Liver (tissue), 3 donors: ENCODE measurements around the gene ALOX15.

ENCODE experiments used
- ATF3 ChIP-seq: IDR thresholded peaks from 2 replicates; pipeline ENCODE4 v1.6.1; 2016; ENCODE audit warnings: antibody characterized with exemption
- CTCF ChIP-seq: fragments of 150-350 bp; IDR thresholded peaks from 2 replicates; pipeline ENCODE4 v1.5.1; 2017; ENCODE audit warnings: improper control_type of control experiment, low read depth, low read length; ENCODE audit not compliant: missing input control
- EGR1 ChIP-seq, 2 donors: IDR thresholded peaks; 2 replicates each; pipeline ENCODE4 v1.6.1; 2016 to 2018; ENCODE audit warnings: antibody characterized with exemption in 2 of 2, low read depth in 2 of 2
- GABPA ChIP-seq, 2 donors: IDR thresholded peaks in 1 of 2; conservative IDR thresholded peaks in 1 of 2; 2 replicates each; pipeline ENCODE4 v1.6.1; 2016; ENCODE audit warnings: antibody characterized with exemption in 2 of 2, mild to moderate bottlenecking in 1 of 2, moderate library complexity in 1 of 2
- JUND ChIP-seq, 2 donors: IDR thresholded peaks; 2 replicates each; pipeline ENCODE4 v1.6.1; 2016; ENCODE audit warnings: antibody characterized with exemption in 2 of 2
- MAX ChIP-seq: IDR thresholded peaks from 2 replicates; pipeline ENCODE4 v1.6.1; 2016; ENCODE audit warnings: antibody characterized with exemption
- NR2F2 ChIP-seq: IDR thresholded peaks from 2 replicates; pipeline ENCODE4 v1.6.1; 2016; ENCODE audit warnings: antibody characterized with exemption
- RAD21 ChIP-seq, 2 donors: IDR thresholded peaks; 2 replicates each; pipeline ENCODE4 v1.6.1; 2016; ENCODE audit warnings: antibody characterized with exemption in 2 of 2, mild to moderate bottlenecking in 2 of 2
- REST ChIP-seq: IDR thresholded peaks from 2 replicates; pipeline ENCODE4 v1.6.1; 2016; ENCODE audit warnings: antibody characterized with exemption, mild to moderate bottlenecking
- RXRA ChIP-seq, 2 donors: IDR thresholded peaks; 2 replicates each; pipeline ENCODE4 v1.6.1; 2017 to 2018; ENCODE audit warnings: antibody characterized with exemption in 2 of 2, mild to moderate bottlenecking in 1 of 2
- SP1 ChIP-seq: IDR thresholded peaks from 2 replicates; pipeline ENCODE4 v1.6.1; 2018; ENCODE audit warnings: antibody characterized with exemption, mild to moderate bottlenecking
- TAF1 ChIP-seq: conservative IDR thresholded peaks from 2 replicates; pipeline ENCODE4 v1.6.1; 2016; ENCODE audit warnings: antibody characterized with exemption, mild to moderate bottlenecking
- YY1 ChIP-seq: IDR thresholded peaks from 2 replicates; pipeline ENCODE4 v1.6.1; 2016; ENCODE audit warnings: antibody characterized with exemption, mild to moderate bottlenecking
- ZBTB33 ChIP-seq: IDR thresholded peaks from 2 replicates; pipeline ENCODE4 v1.6.1; 2016; ENCODE audit warnings: antibody characterized with exemption
- donor health status: healthy.
- donor health status: healthy.

- TF ChIP-seq EGR1 (IDR thresholded peaks at IDR 0.05; ENCODE audit: low read depth in 2 of 2): no peak
- TF ChIP-seq CTCF: no peak
- TF ChIP-seq RAD21 (IDR thresholded peaks at IDR 0.05): no peak
- no peak for TF ChIP-seq MAX
- no peak for TF ChIP-seq NR2F2
- TF ChIP-seq TAF1: no peak
- no peak for TF ChIP-seq SP1
- TF ChIP-seq ZBTB33: no peak
- TF ChIP-seq RXRA (IDR thresholded peaks at IDR 0.05): no peak
- no peak for TF ChIP-seq ATF3
- TF ChIP-seq YY1: no peak
- TF ChIP-seq JUND (IDR thresholded peaks at IDR 0.05): no peak
- TF ChIP-seq REST: no peak
- no peak for TF ChIP-seq GABPA (IDR thresholded peaks at IDR 0.05 in 1 of 2, conservative IDR thresholded peaks at IDR 0.05 in 1 of 2)
These were observed 8.9 kb downstream of the ALOX15 start for GRCh38 chr17:4632581-4632920.
